ENCODE data around the gene CACNG1. TPM values are rescaled to one million over a fixed set of nuclear protein-coding genes. Genes with fewer than 3 reads are reported as not detected.
"Not testable (repeated sequence)": the region's sequence is repeated elsewhere in the genome, so short reads cannot be mapped to it uniquely, and the experiment has no call there.

CACNG1 gene
- total and polyA plus RNA-seq, 5 donors = not detected

- Histone ChIP-seq H3K27me3 (ENCODE audit: control insufficient read depth, insufficient read depth) (no peaks in the 10 kb centered on the region), H3K9me3 (ENCODE audit: control insufficient read depth, low read length) (no peaks in the 10 kb centered on the region), H3K4me1 (ENCODE audit: control insufficient read depth, insufficient read depth, low read length) (peaks cover 6% of the 10 kb centered on the region), H3K27ac (ENCODE audit: low read length) (no peak overlapping the region), H3K4me3 (ENCODE audit: low read length) (no peak overlapping the region)
- DNase-seq = no peak
- intact Hi-C loops (cut with DNase I) = no loop called here
- ATAC-seq = no peak
- whole genome bisulfite sequencing = 70% methylated on average over 1 of the region's 1 CpG
Observed at GRCh38 chr17:67082107-67082506, 37.8 kb downstream of the CACNG1 start.

- no peaks in the 10 kb centered on the region for H3K27me3 ChIP-seq (ENCODE audit: control insufficient read depth, insufficient read depth)
- WGBS = 74% methylated on average over 3 of the region's 3 CpGs
- intact Hi-C loops (cut with DNase I) = no loop called here
- H3K27ac ChIP-seq (ENCODE audit: low read length) = no peak overlapping the region
- no peaks in the 10 kb centered on the region for H3K4me1 ChIP-seq (ENCODE audit: control insufficient read depth, insufficient read depth, low read length)
- ATAC-seq (no peak), DNase-seq (no peak)
- no peak overlapping the region for H3K4me3 ChIP-seq (ENCODE audit: low read length)
- H3K9me3 ChIP-seq (ENCODE audit: control insufficient read depth, low read length) = no peaks in the 10 kb centered on the region
Observed at GRCh38 chr17:67085406-67085805, 41.1 kb downstream of the CACNG1 start.

GRCh38 chr17:67088639-67089038 is 44.3 kb downstream of the CACNG1 start:
- H3K4me1 ChIP-seq (ENCODE audit: control insufficient read depth, insufficient read depth, low read length) = no peaks in the 10 kb centered on the region
- intact Hi-C loops (cut with DNase I) = no loop called here
- H3K9me3 ChIP-seq (ENCODE audit: control insufficient read depth, low read length) = no peaks in the 10 kb centered on the region
- no peaks in the 10 kb centered on the region for H3K27me3 ChIP-seq (ENCODE audit: control insufficient read depth, insufficient read depth)
- DNase-seq (no peak), ATAC-seq (no peak)
- WGBS = 97% methylated on average over 3 of the region's 3 CpGs
- H3K4me3 ChIP-seq (ENCODE audit: low read length) = no peak overlapping the region
- no peak overlapping the region for H3K27ac ChIP-seq (ENCODE audit: low read length)

- DNase-seq (no peak), ATAC-seq (no peak)
- Histone ChIP-seq H3K4me1 (ENCODE audit: control insufficient read depth, insufficient read depth, low read length) (no peaks in the 10 kb centered on the region), H3K27ac (ENCODE audit: low read length) (no peak overlapping the region), H3K27me3 (ENCODE audit: control insufficient read depth, insufficient read depth) (no peaks in the 10 kb centered on the region), H3K4me3 (ENCODE audit: low read length) (no peak overlapping the region), H3K9me3 (ENCODE audit: control insufficient read depth, low read length) (no peaks in the 10 kb centered on the region)
- intact Hi-C loops (cut with DNase I) = no loop called here
Observed at GRCh38 chr17:67090341-67090740, 46.0 kb downstream of the CACNG1 start.

GRCh38 chr17:67092291-67092690 is 47.9 kb downstream of the CACNG1 start:
- H3K27ac ChIP-seq (ENCODE audit: low read length) = no peak overlapping the region
- no peaks in the 10 kb centered on the region for H3K27me3 ChIP-seq (ENCODE audit: control insufficient read depth, insufficient read depth)
- no peak for DNase-seq
- 79% methylated on average over 5 of the region's 5 CpGs for WGBS
- ATAC-seq = no peak
- intact Hi-C loops (cut with DNase I) = no loop called here
- no peak overlapping the region for H3K4me3 ChIP-seq (ENCODE audit: low read length)
- no peaks in the 10 kb centered on the region for H3K4me1 ChIP-seq (ENCODE audit: control insufficient read depth, insufficient read depth, low read length)
- H3K9me3 ChIP-seq (ENCODE audit: control insufficient read depth, low read length) = no peaks in the 10 kb centered on the region

GRCh38 chr17:67092710-67093109 is 48.4 kb downstream of the CACNG1 start:
- H3K27ac ChIP-seq (ENCODE audit: low read length); H3K27me3 ChIP-seq (ENCODE audit: control insufficient read depth, insufficient read depth); DNase-seq; ATAC-seq; H3K4me3 ChIP-seq (ENCODE audit: low read length); intact Hi-C loops (cut with DNase I); H3K4me1 ChIP-seq (ENCODE audit: control insufficient read depth, insufficient read depth, low read length); H3K9me3 ChIP-seq (ENCODE audit: control insufficient read depth, low read length): not testable (repeated sequence)
- WGBS = 87% methylated on average over 7 of the region's 7 CpGs

GRCh38 chr17:67093348-67093747 is 49.0 kb downstream of the CACNG1 start:
- H3K4me1 ChIP-seq (ENCODE audit: control insufficient read depth, insufficient read depth, low read length) = no peaks in the 10 kb centered on the region
- intact Hi-C loops (cut with DNase I) = no loop called here
- no peak overlapping the region for H3K4me3 ChIP-seq (ENCODE audit: low read length)
- DNase-seq (no peak), ATAC-seq (peak in 1 of 2 donors; percentile 40)
- WGBS = 69% methylated on average over 2 of the region's 2 CpGs
- no peaks in the 10 kb centered on the region for H3K27me3 ChIP-seq (ENCODE audit: control insufficient read depth, insufficient read depth)
- no peak overlapping the region for H3K27ac ChIP-seq (ENCODE audit: low read length)
- no peaks in the 10 kb centered on the region for H3K9me3 ChIP-seq (ENCODE audit: control insufficient read depth, low read length)

- not testable (repeated sequence) for H3K4me1 ChIP-seq (ENCODE audit: control insufficient read depth, insufficient read depth, low read length); H3K27ac ChIP-seq (ENCODE audit: low read length)
Observed at GRCh38 chr17:67095291-67095690, 50.9 kb downstream of the CACNG1 start.

GRCh38 chr17:67095803-67096202 is 51.4 kb downstream of the CACNG1 start:
- WGBS = 98% methylated on average over 1 of the region's 1 CpG
- Histone ChIP-seq H3K9me3 (ENCODE audit: control insufficient read depth, low read length) (no peaks in the 10 kb centered on the region), H3K4me3 (ENCODE audit: low read length) (no peak overlapping the region), H3K4me1 (ENCODE audit: control insufficient read depth, insufficient read depth, low read length) (no peaks in the 10 kb centered on the region), H3K27me3 (ENCODE audit: control insufficient read depth, insufficient read depth) (no peaks in the 10 kb centered on the region), H3K27ac (ENCODE audit: low read length) (no peak overlapping the region)
- intact Hi-C loops (cut with DNase I) = no loop called here
- ATAC-seq (no peak), DNase-seq (no peak)

More at GRCh38 chr17:67095291-67095690, 50.9 kb downstream of the CACNG1 start:
- H3K4me3 ChIP-seq (ENCODE audit: low read length); H3K27me3 ChIP-seq (ENCODE audit: control insufficient read depth, insufficient read depth); ATAC-seq; DNase-seq; H3K9me3 ChIP-seq (ENCODE audit: control insufficient read depth, low read length); intact Hi-C loops (cut with DNase I): not testable (repeated sequence)
- 100% methylated on average over 1 of the region's 1 CpG for whole genome bisulfite sequencing

GRCh38 chr17:67096609-67097008 is 52.3 kb downstream of the CACNG1 start:
- Histone ChIP-seq H3K27me3 (ENCODE audit: control insufficient read depth, insufficient read depth) (no peaks in the 10 kb centered on the region), H3K4me1 (ENCODE audit: control insufficient read depth, insufficient read depth, low read length) (no peaks in the 10 kb centered on the region), H3K27ac (ENCODE audit: low read length) (no peak overlapping the region), H3K9me3 (ENCODE audit: control insufficient read depth, low read length) (no peaks in the 10 kb centered on the region), H3K4me3 (ENCODE audit: low read length) (no peak overlapping the region)
- intact Hi-C loops (cut with DNase I) = no loop called here
- DNase-seq = no peak
- 100% methylated on average over 1 of the region's 1 CpG for WGBS
- no peak for ATAC-seq

- intact Hi-C loops (cut with DNase I) = no loop called here
- no peak overlapping the region for H3K4me3 ChIP-seq (ENCODE audit: low read length)
- H3K27ac ChIP-seq (ENCODE audit: low read length) = no peak overlapping the region
- no peaks in the 10 kb centered on the region for H3K27me3 ChIP-seq (ENCODE audit: control insufficient read depth, insufficient read depth)
- no peak for DNase-seq
- no peak for ATAC-seq
- no peaks in the 10 kb centered on the region for H3K9me3 ChIP-seq (ENCODE audit: control insufficient read depth, low read length)
- no peaks in the 10 kb centered on the region for H3K4me1 ChIP-seq (ENCODE audit: control insufficient read depth, insufficient read depth, low read length)
- WGBS = 95% methylated on average over 1 of the region's 1 CpG
Observed at GRCh38 chr17:67098006-67098405, 53.7 kb downstream of the CACNG1 start.

- not testable (repeated sequence) for H3K27ac ChIP-seq (ENCODE audit: low read length); DNase-seq
Observed at GRCh38 chr17:67104641-67105040, 60.3 kb downstream of the CACNG1 start.

More at GRCh38 chr17:67104641-67105040, 60.3 kb downstream of the CACNG1 start:
- intact Hi-C loops (cut with DNase I); H3K4me3 ChIP-seq (ENCODE audit: low read length); H3K4me1 ChIP-seq (ENCODE audit: control insufficient read depth, insufficient read depth, low read length); ATAC-seq; H3K9me3 ChIP-seq (ENCODE audit: control insufficient read depth, low read length); H3K27me3 ChIP-seq (ENCODE audit: control insufficient read depth, insufficient read depth): not testable (repeated sequence)
- WGBS = 98% methylated on average over 7 of the region's 7 CpGs
